H1 (cell line): ENCODE results near the gene RPLP2. TPM values are rescaled to one million over a fixed set of nuclear protein-coding genes. Genes with fewer than 3 reads are reported as not detected.

Source experiments
- ASH2L ChIP-seq: fragments of 200-600, 300-600 bp; sonication (generic); IDR thresholded peaks from one replicate; pipeline ENCODE4 v1.7.1; 2017; ENCODE audit warnings: low read length
- BCL11A ChIP-seq, 2 experiments: IDR thresholded peaks; one replicate each; pipeline ENCODE4 v1.6.1; 2011; ENCODE audit warnings: low read depth in 2 of 2, low read length in 2 of 2, mild to moderate bottlenecking in 2 of 2
- CHD1 ChIP-seq: IDR thresholded peaks from 2 replicates; pipeline ENCODE4 v1.6.1; 2012; ENCODE audit warnings: low read depth, low read length, improper control_type of control experiment
- CHD2 ChIP-seq: IDR thresholded peaks from 2 replicates; pipeline ENCODE4 v1.6.1; 2012; ENCODE audit warnings: low read length, improper control_type of control experiment
- CTBP2 ChIP-seq: IDR thresholded peaks from 2 replicates; pipeline ENCODE4 v1.7.0; 2011; ENCODE audit warnings: borderline replicate concordance, mild to moderate bottlenecking, moderate library complexity, mixed read lengths, low read length; ENCODE audit not compliant: insufficient read depth, insufficient read length
- GABPA ChIP-seq: IDR thresholded peaks from 2 replicates; pipeline ENCODE4 v1.6.1; 2011; ENCODE audit warnings: mild to moderate bottlenecking, low read length, moderate library complexity, borderline replicate concordance; ENCODE audit not compliant: insufficient read depth
- JUND ChIP-seq: IDR thresholded peaks from 2 replicates; pipeline ENCODE4 v1.6.1; 2011; ENCODE audit warnings: mild to moderate bottlenecking, improper control_type of control experiment, low read length
- KDM5A ChIP-seq: fragments of 200-600 bp; IDR thresholded peaks from 2 replicates; pipeline ENCODE4 v1.7.1; 2012; ENCODE audit warnings: mild to moderate bottlenecking, low read length, inconsistent platforms, mixed read lengths
- NANOG ChIP-seq: IDR thresholded peaks from 2 replicates; pipeline ENCODE4 v1.6.1; 2011; ENCODE audit warnings: low read length, low read depth, mild to moderate bottlenecking, inconsistent platforms; ENCODE audit not compliant: insufficient read depth, poor library complexity, severe bottlenecking
- POLR2AphosphoS5 ChIP-seq: IDR thresholded peaks from 2 replicates; pipeline ENCODE4 v1.6.1; 2011; ENCODE audit warnings: low read depth, low read length
- SIN3A ChIP-seq, 2 experiments: IDR thresholded peaks in 1 of 2; conservative IDR thresholded peaks in 1 of 2; 2 replicates each; pipeline ENCODE4 v1.6.1; 2011 to 2012; ENCODE audit warnings: low read length in 2 of 2, improper control_type of control experiment in 1 of 2, low read depth in 1 of 2, mild to moderate bottlenecking in 1 of 2
- SIX5 ChIP-seq: IDR thresholded peaks from 2 replicates; pipeline ENCODE4 v1.6.1; 2011; ENCODE audit warnings: mild to moderate bottlenecking, low read depth, low read length
- SP4 ChIP-seq: IDR thresholded peaks from 2 replicates; pipeline ENCODE4 v1.6.1; 2012; ENCODE audit warnings: low read length, inconsistent platforms
- TAF1 ChIP-seq: IDR thresholded peaks from 2 replicates; pipeline ENCODE4 v1.6.1; 2011; ENCODE audit warnings: mild to moderate bottlenecking, low read depth, low read length
- TEAD4 ChIP-seq: IDR thresholded peaks from 2 replicates; pipeline ENCODE4 v1.6.1; 2012; ENCODE audit warnings: low read depth, low read length, inconsistent platforms, mixed read lengths
- polyA plus RNA-seq, 7 experiments: library from polyadenylated mRNA; depleted of rRNA in 3 of 7; stranded (reverse) in 5 of 7; unstranded in 2 of 7; fragments of >200 nt in 5 of 7; fragments of 200-250 nt in 2 of 7; gene quantifications; 1 replicate in 5 of 7; 2 replicates in 1 of 7; 4 replicates in 1 of 7; pipeline versions ENCODE4 v1.2.1 to v1.2.3, GENCODE V29; 2011 to 2013; ENCODE audit warnings: missing spikeins in 2 of 7, mixed read lengths in 2 of 7
- total RNA-seq: library from RNA; stranded (reverse); fragmentation: NEBNext Ultra II Directional; extraction: Animal tissue kit (Norgen Biotek cat#: 25700); gene quantifications from 2 replicates; pipeline ENCODE4 v1.2.1, GENCODE V29; 2021

Gene RPLP2
- total and polyA plus RNA-seq, 2 of the 8 experiments (the other 6 are each of a cell fraction or from before 2014, with no cell fraction given), result 1,789 to 2,106 TPM

- no peak for TF ChIP-seq BCL11A (IDR thresholded peaks at IDR 0.05; ENCODE audit: low read depth in 2 of 2, low read length in 2 of 2)
- no peak for TF ChIP-seq ASH2L
- TF ChIP-seq TEAD4, result no peak
- TF ChIP-seq TAF1, result peak; percentile 52; the same call in 1 of the 2 replicates
- TF ChIP-seq CHD2, result no peak
- TF ChIP-seq NANOG, result no peak
- TF ChIP-seq GABPA, result peak; percentile 77; the same call in 1 of the 2 replicates
- TF ChIP-seq SIX5, result no peak
- 0 out of 4 replicates have a peak, but pooled peaks of 1 of the 2 experiments have one; percentile 63 for TF ChIP-seq SIN3A (conservative IDR thresholded peaks at IDR 0.05 in 1 of 2, IDR thresholded peaks at IDR 0.05 in 1 of 2; ENCODE audit: low read depth in 1 of 2, low read length in 2 of 2)
- TF ChIP-seq SP4, result no peak
- TF ChIP-seq CTBP2, result peak; percentile 73
- peak; percentile 41; the same call in 1 of the 2 replicates for TF ChIP-seq JUND
- no peak for TF ChIP-seq KDM5A
- TF ChIP-seq POLR2AphosphoS5, result peak; percentile 48; the same call in 1 of the 2 replicates
- TF ChIP-seq CHD1, result no peak
Measured at GRCh38 chr11:783581-784015, 26.2 kb upstream of the RPLP2 start (continued).
